Glutamatergic neuron (in vitro differentiated cells): ENCODE measurements around the gene SPOCD1. TPM values are rescaled to one million over a fixed set of nuclear protein-coding genes. Genes with fewer than 3 reads are reported as not detected.

Experiments
- DNase-seq: peaks from one replicate; pipeline ENCODE4 v3.0.0; 2022
- H3K27ac Mint-ChIP-seq: one replicate; pipeline ENCODE4 v1.8.0; 2020; ENCODE audit warnings: mild to moderate bottlenecking, mixed read lengths, inconsistent platforms; ENCODE audit not compliant: unreplicated experiment
- H3K27me3 Mint-ChIP-seq: one replicate; pipeline ENCODE4 v1.8.0; 2020; ENCODE audit warnings: mild to moderate bottlenecking, moderate library complexity, mixed read lengths, inconsistent platforms; ENCODE audit not compliant: unreplicated experiment
- H3K36me3 Mint-ChIP-seq: one replicate; pipeline ENCODE4 v1.8.0; 2020; ENCODE audit warnings: mild to moderate bottlenecking, mixed read lengths, inconsistent platforms; ENCODE audit not compliant: unreplicated experiment
- H3K4me1 Mint-ChIP-seq: one replicate; pipeline ENCODE4 v1.8.0; 2020; ENCODE audit warnings: mild to moderate bottlenecking, low read depth, mixed read lengths, inconsistent platforms; ENCODE audit not compliant: unreplicated experiment
- H3K4me3 Mint-ChIP-seq: one replicate; pipeline ENCODE4 v1.8.0; 2020; ENCODE audit warnings: mild to moderate bottlenecking, mixed read lengths, inconsistent platforms; ENCODE audit not compliant: unreplicated experiment
- H3K9me3 Mint-ChIP-seq: one replicate; pipeline ENCODE4 v1.8.0; 2020; ENCODE audit warnings: mild to moderate bottlenecking, moderate library complexity, mixed read lengths, inconsistent platforms; ENCODE audit not compliant: unreplicated experiment
- total RNA-seq: library from RNA; stranded (reverse); fragmentation: NEBNext Ultra II Directional; extraction: Animal tissue kit (Norgen Biotek cat#: 25700); gene quantifications from one replicate; pipeline ENCODE4 v1.2.1, GENCODE V29; 2021; ENCODE audit not compliant: unreplicated experiment
- TF ChIP-seq, protein P1 (sequence below): fragments of 200-600 bp; sonication (generic); IDR thresholded peaks from one replicate; pipeline ENCODE4 v1.5.0; 2021; ENCODE audit not compliant: partially characterized antibody, unreplicated experiment

The SPOCD1 gene
- total RNA-seq, 1 donor from 2014 or later = 0.74 TPM

DNA sequence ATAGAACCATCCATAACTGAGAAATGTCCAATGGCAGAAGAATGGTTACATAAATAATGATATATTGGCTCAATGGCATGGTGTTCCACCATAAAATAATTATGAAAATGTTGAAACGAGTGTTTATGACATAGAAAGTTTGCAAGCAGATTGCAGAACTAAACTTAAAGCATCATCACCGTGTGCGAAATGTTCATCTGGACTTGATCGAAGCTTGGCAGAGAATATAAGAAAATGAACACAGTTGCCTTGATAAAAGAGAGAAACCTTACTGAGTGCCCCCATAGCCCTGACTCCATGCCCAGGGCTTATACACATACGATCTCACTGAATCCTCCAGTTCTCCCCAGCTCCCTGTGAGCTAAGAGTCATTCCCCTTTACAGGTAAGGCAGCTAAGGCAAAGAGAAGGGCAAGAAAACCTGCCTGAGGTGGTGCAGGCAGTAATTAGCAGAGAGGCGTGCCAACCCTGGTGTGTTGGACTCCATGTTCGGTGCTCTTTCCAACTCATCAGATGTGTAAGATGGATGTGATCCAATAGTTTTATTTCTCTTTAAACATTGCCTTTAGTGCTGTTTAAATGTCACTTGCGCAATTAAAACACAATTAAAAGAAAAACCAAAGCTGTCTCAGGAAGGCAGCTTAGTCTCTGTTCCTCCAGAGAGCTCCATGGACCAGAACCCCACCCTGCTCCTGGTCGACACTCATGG is 21.8 kb upstream of the SPOCD1 start:
- Mint-ChIP-seq H3K4me1 (peaks cover 2% of the 10 kb centered on the region), H3K27me3 (peaks cover 4% of the 10 kb centered on the region), H3K27ac (no peak overlapping the region), H3K36me3 (no peaks in the 10 kb centered on the region), H3K9me3 (no peaks in the 10 kb centered on the region), H3K4me3 (no peak overlapping the region)
- TF ChIP-seq, protein P1, sequence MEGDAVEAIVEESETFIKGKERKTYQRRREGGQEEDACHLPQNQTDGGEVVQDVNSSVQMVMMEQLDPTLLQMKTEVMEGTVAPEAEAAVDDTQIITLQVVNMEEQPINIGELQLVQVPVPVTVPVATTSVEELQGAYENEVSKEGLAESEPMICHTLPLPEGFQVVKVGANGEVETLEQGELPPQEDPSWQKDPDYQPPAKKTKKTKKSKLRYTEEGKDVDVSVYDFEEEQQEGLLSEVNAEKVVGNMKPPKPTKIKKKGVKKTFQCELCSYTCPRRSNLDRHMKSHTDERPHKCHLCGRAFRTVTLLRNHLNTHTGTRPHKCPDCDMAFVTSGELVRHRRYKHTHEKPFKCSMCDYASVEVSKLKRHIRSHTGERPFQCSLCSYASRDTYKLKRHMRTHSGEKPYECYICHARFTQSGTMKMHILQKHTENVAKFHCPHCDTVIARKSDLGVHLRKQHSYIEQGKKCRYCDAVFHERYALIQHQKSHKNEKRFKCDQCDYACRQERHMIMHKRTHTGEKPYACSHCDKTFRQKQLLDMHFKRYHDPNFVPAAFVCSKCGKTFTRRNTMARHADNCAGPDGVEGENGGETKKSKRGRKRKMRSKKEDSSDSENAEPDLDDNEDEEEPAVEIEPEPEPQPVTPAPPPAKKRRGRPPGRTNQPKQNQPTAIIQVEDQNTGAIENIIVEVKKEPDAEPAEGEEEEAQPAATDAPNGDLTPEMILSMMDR = no peak
- no peak for DNase-seq

DNA sequence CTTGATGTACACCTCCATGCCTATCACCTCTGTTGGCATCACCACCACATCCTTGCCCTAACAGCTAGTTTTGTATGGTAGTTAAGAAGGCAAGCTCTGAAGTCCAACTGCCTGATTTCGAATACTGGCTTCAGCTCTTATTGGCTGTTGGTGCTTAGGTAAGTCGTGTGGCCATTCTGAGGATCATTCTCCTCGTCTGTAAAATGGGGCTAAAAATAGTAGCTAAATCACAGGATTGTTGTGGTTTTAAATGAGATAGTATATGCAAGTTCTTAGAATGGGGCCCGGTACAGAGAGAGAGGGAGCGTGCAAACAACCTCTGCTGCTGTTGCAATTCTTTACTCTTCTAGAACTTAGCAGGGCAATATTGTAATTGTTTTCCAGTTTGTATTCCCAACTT is 20.8 kb upstream of the SPOCD1 start:
- H3K27me3 Mint-ChIP-seq = peaks cover 3% of the 10 kb centered on the region
- no peak overlapping the region for H3K27ac Mint-ChIP-seq
- no peak for DNase-seq
- TF ChIP-seq, protein P1 = no peak
- no peaks in the 10 kb centered on the region for H3K36me3 Mint-ChIP-seq
- no peak overlapping the region for H3K4me3 Mint-ChIP-seq
- H3K4me1 Mint-ChIP-seq = peaks cover 11% of the 10 kb centered on the region
- no peaks in the 10 kb centered on the region for H3K9me3 Mint-ChIP-seq

DNA sequence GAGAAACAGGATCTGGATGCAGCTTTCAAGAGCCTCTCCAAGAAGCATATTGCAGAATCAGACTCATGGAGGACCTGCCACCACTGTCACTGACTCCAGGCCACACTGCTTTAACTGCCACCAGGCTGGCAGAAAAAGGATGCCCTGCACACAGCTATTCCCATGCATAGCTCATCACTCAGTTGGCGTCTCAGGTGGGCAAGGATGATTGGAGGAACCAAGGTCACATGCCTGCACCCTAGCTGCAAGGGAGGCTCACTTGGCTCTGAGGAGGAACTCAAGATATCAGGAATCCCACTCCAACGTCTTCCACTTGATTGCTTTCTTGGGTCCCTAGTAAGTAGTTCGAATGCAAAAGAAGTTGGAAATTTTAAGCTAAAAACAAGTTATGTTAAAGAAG is 19.6 kb upstream of the SPOCD1 start:
- H3K9me3 Mint-ChIP-seq = no peaks in the 10 kb centered on the region
- peaks cover 5% of the 10 kb centered on the region for H3K27me3 Mint-ChIP-seq
- no peaks in the 10 kb centered on the region for H3K36me3 Mint-ChIP-seq
- no peak for DNase-seq
- peaks cover 13% of the 10 kb centered on the region for H3K4me1 Mint-ChIP-seq
- TF ChIP-seq, protein P1 = no peak
- no peak overlapping the region for H3K4me3 Mint-ChIP-seq
- H3K27ac Mint-ChIP-seq = no peak overlapping the region

DNA sequence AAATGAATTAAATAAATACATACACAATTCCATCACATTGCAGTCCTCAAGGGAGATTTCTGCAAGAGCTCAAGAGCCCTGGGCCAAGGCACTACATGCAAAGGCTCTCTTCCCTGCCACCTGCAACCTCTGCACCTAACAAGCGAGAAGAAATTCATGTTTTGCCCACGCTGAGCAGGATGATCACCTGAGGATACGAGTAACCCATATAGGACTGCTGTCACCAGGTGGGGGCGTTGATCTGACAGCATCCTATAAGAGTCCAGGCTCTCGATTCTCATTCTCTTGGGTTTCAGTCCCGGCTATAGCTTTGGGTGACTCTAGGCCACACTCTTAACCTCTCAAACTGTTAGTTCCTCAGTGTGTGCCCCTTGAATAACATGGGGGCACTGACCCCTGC is 18.7 kb upstream of the SPOCD1 start:
- H3K4me1 Mint-ChIP-seq = peaks cover 14% of the 10 kb centered on the region
- H3K27me3 Mint-ChIP-seq = peaks cover 5% of the 10 kb centered on the region
- no peaks in the 10 kb centered on the region for H3K9me3 Mint-ChIP-seq
- no peak for DNase-seq
- H3K27ac Mint-ChIP-seq = no peak overlapping the region
- TF ChIP-seq, protein P1 = no peak
- no peak overlapping the region for H3K4me3 Mint-ChIP-seq
- no peaks in the 10 kb centered on the region for H3K36me3 Mint-ChIP-seq

DNA sequence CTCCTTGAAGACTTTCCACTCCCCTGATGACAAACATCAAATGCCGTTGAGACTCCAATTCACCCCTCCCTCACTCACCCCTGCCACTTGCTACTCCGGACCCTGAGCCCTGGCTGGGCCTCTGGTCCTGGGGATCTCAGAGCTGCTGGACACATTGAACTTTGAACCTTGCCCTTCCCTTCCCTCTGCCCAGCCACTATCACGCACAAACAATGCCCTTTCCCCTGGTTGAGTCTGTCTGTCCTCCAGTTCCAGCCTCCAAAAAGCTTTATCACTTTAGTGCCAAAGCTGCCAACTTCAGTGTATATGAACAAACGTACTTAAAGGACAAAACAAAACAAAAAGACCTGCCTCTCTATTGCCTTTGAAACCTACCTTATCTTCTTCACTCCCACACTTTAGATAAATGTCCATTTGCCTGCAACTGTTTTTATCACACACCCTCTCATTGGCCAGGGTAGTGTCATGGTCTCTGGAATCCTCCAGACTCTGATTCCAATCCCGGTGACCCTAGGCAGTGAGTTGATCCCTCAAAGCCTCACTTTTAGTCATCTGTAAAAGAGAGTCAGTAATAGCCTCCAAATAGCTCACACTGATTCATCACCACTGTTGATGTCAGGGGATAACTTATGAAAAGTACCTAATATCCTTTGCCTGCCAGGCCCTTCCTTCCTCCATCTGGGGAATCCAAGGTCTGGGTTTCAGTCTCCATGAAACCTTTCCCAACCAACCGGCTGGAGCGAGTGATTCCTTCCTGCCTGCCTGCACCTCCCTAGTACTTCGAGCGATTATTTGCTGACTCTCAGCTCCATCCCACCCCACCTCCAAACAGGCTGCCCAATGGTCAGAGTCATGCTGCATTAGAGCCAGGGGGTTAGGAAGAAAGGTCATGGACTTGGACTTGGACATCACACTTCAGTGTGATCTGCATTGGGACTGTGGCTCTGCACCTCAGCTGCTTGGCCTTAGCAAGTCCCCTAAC is 15.9 kb upstream of the SPOCD1 start:
- Mint-ChIP-seq H3K36me3 (no peaks in the 10 kb centered on the region), H3K4me3 (no peak overlapping the region), H3K27ac (no peak overlapping the region), H3K9me3 (peaks cover 3% of the 10 kb centered on the region), H3K27me3 (peaks cover 5% of the 10 kb centered on the region), H3K4me1 (peaks cover 14% of the 10 kb centered on the region)
- DNase-seq = no peak
- TF ChIP-seq, protein P1 = no peak
